GM19351 (cell line): ENCODE measurements around the gene TMEM87A.
"Not testable (repeated sequence)": the region's sequence is repeated elsewhere in the genome, so short reads cannot be mapped to it uniquely, and the experiment has no call there.

Experiments
- ATAC-seq: cut with Tn5 transposase; IDR thresholded peaks from one replicate; pipeline ENCODE4 v1.9.1; 2021; ENCODE audit warnings: mild to moderate bottlenecking, moderate library complexity; ENCODE audit not compliant: unreplicated experiment

TMEM87A gene

GRCh38 chr15:42272939-42273899, at the start of gene TMEM87A, which contains the start of gene GANC:
Gene TMEM87A (minus strand): TSS chr15:42273433. CDS start chr15:42273398, 35 bp downstream.
Gene GANC (plus strand): TSS chr15:42273201. CDS start chr15:42274482, 1,281 bp downstream.
- ATAC-seq, result peak; percentile 91

GRCh38 chr15:42319206-42319605, 46.0 kb upstream of the TMEM87A start:
- ATAC-seq, result no peak

GRCh38 chr15:42316282-42316805, 43.1 kb upstream of the TMEM87A start:
- ATAC-seq, result not testable (repeated sequence)

GRCh38 chr15:42315521-42315920, 42.3 kb upstream of the TMEM87A start:
- ATAC-seq, result no peak

GRCh38 chr15:42314818-42315217, 41.6 kb upstream of the TMEM87A start:
- ATAC-seq, result no peak

- ATAC-seq, result no peak
These were observed 40.2 kb upstream of the TMEM87A start for GRCh38 chr15:42313463-42313862.

- no peak for ATAC-seq
These were observed 33.4 kb upstream of the TMEM87A start for GRCh38 chr15:42306681-42307080.

GRCh38 chr15:42301004-42301403, 27.8 kb upstream of the TMEM87A start:
- ATAC-seq, result not testable (repeated sequence)

GRCh38 chr15:42289166-42289565, 15.9 kb upstream of the TMEM87A start:
- ATAC-seq, result no peak

- ATAC-seq, result no peak
These were observed 14.7 kb upstream of the TMEM87A start for GRCh38 chr15:42287931-42288330.

- ATAC-seq, result no peak
These were observed 13.3 kb upstream of the TMEM87A start for GRCh38 chr15:42286445-42287029.

- ATAC-seq, result no peak
These were observed 11.8 kb upstream of the TMEM87A start for GRCh38 chr15:42285034-42285433.

GRCh38 chr15:42284551-42284950, 11.3 kb upstream of the TMEM87A start:
- ATAC-seq, result no peak

GRCh38 chr15:42283671-42284070, 10.4 kb upstream of the TMEM87A start:
- no peak for ATAC-seq

GRCh38 chr15:42282926-42283325, 9.7 kb upstream of the TMEM87A start:
- ATAC-seq, result no peak

- ATAC-seq, result no peak
These were observed 9.1 kb upstream of the TMEM87A start for GRCh38 chr15:42282344-42282743.

GRCh38 chr15:42279234-42279723, 6.0 kb upstream of the TMEM87A start:
- ATAC-seq, result no peak

- ATAC-seq, result no peak
These were observed 3.5 kb upstream of the TMEM87A start for GRCh38 chr15:42276762-42277161.

- no peak for ATAC-seq
These were observed 2.7 kb upstream of the TMEM87A start for GRCh38 chr15:42275780-42276391.

GRCh38 chr15:42274702-42274989, 1.4 kb upstream of the TMEM87A start:
- ATAC-seq, result no peak
